Coronary artery (tissue), 2 donors: ENCODE data around the gene GATAD2A.

Experiments
- DNase-seq: peaks from one replicate; pipeline ENCODE4 v3.0.0-alpha.2; 2017; ENCODE audit warnings: low spot score
- H3K27ac ChIP-seq, 2 donors: fragments of 200-600 bp; sonication (generic); one replicate each; pipeline ENCODE4 v1.5.1; 2016 to 2019
- H3K4me3 ChIP-seq: fragments of 200-600 bp; sonication (generic); 2 replicates; pipeline ENCODE4 v1.5.1; 2016; ENCODE audit warnings: mild to moderate bottlenecking, moderate library complexity
- TF ChIP-seq, protein P1 (sequence below): fragments of 200-600 bp; sonication (generic); IDR thresholded peaks from one replicate; pipeline ENCODE4 v1.5.1; 2019; ENCODE audit warnings: antibody characterized with exemption

Gene GATAD2A

DNA sequence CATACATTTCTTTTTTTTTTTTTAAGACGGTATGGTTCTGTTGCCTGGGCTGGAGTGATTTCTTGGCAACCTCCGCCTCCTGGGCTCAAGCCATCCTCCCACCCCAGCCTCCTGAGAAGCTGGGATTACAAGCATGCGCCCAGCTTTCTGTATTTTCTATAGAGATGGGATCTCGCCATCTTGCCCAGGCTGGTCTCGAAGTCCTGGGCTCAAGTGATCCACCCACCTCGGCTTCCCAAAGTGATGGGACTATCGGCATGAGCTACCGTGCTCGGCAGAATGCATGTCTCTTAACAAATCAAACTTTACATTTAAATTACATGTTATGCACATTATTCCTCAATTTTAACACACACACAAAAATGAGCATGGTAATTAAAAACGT lies 111.8 kb downstream of the GATAD2A start:
- TF ChIP-seq, protein P1, sequence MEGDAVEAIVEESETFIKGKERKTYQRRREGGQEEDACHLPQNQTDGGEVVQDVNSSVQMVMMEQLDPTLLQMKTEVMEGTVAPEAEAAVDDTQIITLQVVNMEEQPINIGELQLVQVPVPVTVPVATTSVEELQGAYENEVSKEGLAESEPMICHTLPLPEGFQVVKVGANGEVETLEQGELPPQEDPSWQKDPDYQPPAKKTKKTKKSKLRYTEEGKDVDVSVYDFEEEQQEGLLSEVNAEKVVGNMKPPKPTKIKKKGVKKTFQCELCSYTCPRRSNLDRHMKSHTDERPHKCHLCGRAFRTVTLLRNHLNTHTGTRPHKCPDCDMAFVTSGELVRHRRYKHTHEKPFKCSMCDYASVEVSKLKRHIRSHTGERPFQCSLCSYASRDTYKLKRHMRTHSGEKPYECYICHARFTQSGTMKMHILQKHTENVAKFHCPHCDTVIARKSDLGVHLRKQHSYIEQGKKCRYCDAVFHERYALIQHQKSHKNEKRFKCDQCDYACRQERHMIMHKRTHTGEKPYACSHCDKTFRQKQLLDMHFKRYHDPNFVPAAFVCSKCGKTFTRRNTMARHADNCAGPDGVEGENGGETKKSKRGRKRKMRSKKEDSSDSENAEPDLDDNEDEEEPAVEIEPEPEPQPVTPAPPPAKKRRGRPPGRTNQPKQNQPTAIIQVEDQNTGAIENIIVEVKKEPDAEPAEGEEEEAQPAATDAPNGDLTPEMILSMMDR, result no peak
- DNase-seq, result no peak
- no peak overlapping the region for H3K27ac ChIP-seq
- no peak overlapping the region for H3K4me3 ChIP-seq

DNA sequence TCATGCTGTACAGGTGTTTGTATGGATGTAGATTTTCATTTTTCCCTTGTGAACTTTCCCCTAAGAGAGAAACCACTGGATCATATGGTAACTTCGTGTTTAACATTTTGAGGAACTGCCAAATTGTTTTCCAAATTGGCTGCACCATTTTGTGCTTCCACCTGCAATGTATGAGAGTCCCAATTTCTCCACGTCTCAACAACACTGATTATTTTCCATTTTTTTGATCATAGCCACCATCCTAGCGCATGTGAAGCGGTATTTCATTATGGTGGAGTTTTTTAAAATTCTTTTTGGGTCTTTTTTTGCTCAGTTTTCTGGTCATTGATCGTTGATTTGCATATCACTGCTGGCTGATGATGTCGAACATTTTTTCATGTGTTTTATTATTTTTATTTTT lies 115.5 kb downstream of the GATAD2A start:
- TF ChIP-seq, protein P1, result no peak
- Histone ChIP-seq H3K4me3 (no peak overlapping the region), H3K27ac (no peak overlapping the region)
- no peak for DNase-seq

GRCh38 chr19:19523177-19523576 lies 117.7 kb downstream of the GATAD2A start:
- TF ChIP-seq, protein P1, result no peak
- Histone ChIP-seq H3K4me3 (no peak overlapping the region), H3K27ac (no peak overlapping the region)
- no peak for DNase-seq

DNA sequence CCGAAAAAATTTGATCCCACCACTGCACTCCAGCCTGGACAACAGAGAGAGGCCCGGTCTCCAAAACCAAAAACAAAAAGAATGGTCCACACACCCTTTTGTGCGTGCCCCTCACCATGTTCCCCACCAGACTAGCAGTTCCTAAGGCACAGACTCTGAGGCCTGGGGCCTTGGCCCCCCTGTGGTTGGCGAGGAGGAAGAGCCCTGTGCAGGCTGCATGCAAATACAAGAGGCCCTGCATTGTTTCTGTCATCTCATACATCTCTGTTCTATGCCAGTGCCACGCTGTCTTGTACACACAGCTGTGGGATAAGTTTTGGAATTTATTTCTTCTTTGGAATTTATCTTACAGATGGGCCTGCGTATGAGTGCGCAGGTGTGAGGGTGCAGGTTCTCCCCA lies 118.6 kb downstream of the GATAD2A start:
- no peak for DNase-seq
- TF ChIP-seq, protein P1, result no peak
- Histone ChIP-seq H3K27ac (no peak overlapping the region), H3K4me3 (no peak overlapping the region)

- no peak overlapping the region for H3K4me3 ChIP-seq
- no peak for DNase-seq
- TF ChIP-seq, protein P1, result no peak
- H3K27ac ChIP-seq, result no peak overlapping the region
These were observed 120.3 kb downstream of the GATAD2A start for GRCh38 chr19:19525611-19526380.

- no peak overlapping the region for H3K4me3 ChIP-seq
These were observed 121.3 kb downstream of the GATAD2A start for GRCh38 chr19:19526581-19527370.

More at GRCh38 chr19:19526581-19527370, 121.3 kb downstream of the GATAD2A start:
- no peak for DNase-seq
- H3K27ac ChIP-seq, result no peak overlapping the region
- TF ChIP-seq, protein P1, result no peak
